ENCODE measurements around the gene THAP3.

DNA sequence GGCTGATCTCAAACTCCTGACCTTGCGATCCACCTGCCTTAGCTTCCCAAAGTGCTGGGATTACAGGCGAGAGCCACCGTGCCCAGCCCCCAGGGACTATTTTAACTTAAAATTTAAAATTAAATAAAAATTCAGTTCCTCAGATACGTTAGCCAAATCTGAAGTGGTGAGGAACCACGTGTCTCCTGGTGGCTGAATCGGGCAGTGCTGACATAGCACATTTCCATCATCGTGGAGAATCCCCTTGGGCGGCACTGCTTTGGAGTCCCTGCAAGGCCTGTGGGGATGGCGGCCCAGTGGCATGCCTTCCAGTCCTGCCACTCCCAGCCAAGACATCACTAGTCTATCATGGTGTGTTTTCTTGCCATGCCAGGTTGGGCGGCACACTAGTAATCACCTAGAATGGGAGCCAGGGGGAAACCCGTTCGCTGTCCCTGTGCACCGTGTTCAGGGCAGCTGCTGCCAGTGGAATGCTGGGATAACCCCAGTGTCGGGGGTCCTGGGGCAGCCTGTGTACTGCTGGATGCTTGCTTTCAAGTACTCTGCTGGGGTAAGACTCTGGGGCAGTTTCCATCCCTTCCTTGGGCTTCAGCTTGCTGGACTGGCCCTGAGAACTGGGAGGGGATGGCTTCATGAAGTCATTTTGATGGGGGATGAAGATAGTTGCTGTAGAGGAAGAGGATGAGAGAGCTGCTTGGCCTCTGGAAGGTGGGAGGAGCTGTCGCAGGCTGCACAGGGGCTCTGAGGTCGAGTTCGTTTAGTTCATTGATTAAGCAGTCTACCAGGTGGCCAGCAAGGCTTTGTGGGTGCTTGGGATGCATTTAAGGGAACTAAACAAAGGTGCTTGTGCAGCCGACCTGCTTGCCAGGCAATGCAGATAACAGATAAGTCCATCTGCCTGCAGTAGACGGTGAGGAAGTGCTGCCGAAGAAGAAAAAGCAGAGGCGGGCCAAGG is 40.3 kb upstream of the THAP3 start:
- TF ChIP-seq, protein P1, sequence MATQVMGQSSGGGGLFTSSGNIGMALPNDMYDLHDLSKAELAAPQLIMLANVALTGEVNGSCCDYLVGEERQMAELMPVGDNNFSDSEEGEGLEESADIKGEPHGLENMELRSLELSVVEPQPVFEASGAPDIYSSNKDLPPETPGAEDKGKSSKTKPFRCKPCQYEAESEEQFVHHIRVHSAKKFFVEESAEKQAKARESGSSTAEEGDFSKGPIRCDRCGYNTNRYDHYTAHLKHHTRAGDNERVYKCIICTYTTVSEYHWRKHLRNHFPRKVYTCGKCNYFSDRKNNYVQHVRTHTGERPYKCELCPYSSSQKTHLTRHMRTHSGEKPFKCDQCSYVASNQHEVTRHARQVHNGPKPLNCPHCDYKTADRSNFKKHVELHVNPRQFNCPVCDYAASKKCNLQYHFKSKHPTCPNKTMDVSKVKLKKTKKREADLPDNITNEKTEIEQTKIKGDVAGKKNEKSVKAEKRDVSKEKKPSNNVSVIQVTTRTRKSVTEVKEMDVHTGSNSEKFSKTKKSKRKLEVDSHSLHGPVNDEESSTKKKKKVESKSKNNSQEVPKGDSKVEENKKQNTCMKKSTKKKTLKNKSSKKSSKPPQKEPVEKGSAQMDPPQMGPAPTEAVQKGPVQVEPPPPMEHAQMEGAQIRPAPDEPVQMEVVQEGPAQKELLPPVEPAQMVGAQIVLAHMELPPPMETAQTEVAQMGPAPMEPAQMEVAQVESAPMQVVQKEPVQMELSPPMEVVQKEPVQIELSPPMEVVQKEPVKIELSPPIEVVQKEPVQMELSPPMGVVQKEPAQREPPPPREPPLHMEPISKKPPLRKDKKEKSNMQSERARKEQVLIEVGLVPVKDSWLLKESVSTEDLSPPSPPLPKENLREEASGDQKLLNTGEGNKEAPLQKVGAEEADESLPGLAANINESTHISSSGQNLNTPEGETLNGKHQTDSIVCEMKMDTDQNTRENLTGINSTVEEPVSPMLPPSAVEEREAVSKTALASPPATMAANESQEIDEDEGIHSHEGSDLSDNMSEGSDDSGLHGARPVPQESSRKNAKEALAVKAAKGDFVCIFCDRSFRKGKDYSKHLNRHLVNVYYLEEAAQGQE (IDR thresholded peaks at IDR 0.05; ENCODE audit: borderline replicate concordance): no peak
- TF ChIP-seq CTCF (IDR thresholded peaks at IDR 0.05; ENCODE audit: poor library complexity, severe bottlenecking) (no peak), MXI1 (conservative IDR thresholded peaks at IDR 0.05; ENCODE audit: poor library complexity, severe bottlenecking) (no peak)
